Measurements from ENCODE around the gene CLCN5. TPM values are rescaled to one million over a fixed set of nuclear protein-coding genes. Genes with fewer than 3 reads are reported as not detected.

Gene CLCN5
- total RNA-seq, 4 donors from 2014 or later = 5.2 to 31.8 (median 9.0) TPM

DNA sequence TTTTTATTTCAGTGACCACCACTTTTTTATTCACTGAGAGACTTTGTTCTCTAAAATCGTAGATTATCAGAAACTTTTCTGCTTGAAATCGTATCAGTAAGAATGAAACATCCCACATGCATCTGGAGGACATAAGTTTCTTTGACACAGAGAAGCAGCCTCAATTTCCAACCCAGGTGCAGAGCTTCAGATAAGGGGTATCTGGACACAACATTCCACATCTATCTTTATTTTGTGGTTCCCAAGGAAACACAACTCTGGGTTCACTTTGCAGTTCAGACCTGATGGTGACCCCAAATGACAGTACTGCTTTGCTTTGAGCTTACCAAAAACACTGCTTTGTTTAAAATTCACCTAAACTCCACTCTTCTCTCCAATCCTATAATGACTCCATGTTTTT lies 1.3 kb upstream of the CLCN5 start:
- TF ChIP-seq, protein P1, sequence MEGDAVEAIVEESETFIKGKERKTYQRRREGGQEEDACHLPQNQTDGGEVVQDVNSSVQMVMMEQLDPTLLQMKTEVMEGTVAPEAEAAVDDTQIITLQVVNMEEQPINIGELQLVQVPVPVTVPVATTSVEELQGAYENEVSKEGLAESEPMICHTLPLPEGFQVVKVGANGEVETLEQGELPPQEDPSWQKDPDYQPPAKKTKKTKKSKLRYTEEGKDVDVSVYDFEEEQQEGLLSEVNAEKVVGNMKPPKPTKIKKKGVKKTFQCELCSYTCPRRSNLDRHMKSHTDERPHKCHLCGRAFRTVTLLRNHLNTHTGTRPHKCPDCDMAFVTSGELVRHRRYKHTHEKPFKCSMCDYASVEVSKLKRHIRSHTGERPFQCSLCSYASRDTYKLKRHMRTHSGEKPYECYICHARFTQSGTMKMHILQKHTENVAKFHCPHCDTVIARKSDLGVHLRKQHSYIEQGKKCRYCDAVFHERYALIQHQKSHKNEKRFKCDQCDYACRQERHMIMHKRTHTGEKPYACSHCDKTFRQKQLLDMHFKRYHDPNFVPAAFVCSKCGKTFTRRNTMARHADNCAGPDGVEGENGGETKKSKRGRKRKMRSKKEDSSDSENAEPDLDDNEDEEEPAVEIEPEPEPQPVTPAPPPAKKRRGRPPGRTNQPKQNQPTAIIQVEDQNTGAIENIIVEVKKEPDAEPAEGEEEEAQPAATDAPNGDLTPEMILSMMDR (IDR thresholded peaks at IDR 0.05) = no peak
- no peak for TF ChIP-seq POLR2A (IDR thresholded peaks at IDR 0.05)
- WGBS, 2 donors = 68 to 89% methylated on average over 2 of the region's 2 CpGs
- intact Hi-C loops (cut with DNase I; ENCODE audit: low total_unique reads) = no loop called here
- DNase-seq (ENCODE audit: low spot score in 2 of 2) = no peak
- no peak overlapping the region for H3K4me3 ChIP-seq (ENCODE audit: low read depth, poor library complexity, severe bottlenecking)

DNA sequence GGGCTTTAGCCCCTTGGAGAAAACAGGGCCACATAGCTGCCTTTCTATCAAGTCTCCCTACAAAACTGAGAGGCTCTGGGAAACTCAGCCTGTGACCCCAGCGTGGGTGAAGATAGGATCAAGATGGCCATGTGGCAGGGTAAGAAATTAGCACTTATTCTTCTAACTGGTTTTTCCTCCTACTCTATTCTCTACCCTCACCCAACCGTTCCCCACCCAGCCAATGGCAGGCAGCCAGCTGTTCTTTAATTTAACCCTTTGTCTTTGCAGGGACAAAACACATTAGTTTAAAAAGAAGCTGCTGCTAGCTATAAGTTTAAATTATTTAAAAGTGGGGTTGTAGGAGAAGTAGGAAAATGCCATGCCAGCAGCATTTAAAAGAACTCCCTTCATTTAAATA lies 2.8 kb downstream of the CLCN5 start:
- 35% methylated on average over 2 of the region's 2 CpGs for WGBS, 2 donors
- no peak for DNase-seq (ENCODE audit: low spot score in 2 of 2)
- no peak overlapping the region for H3K4me3 ChIP-seq (ENCODE audit: low read depth, poor library complexity, severe bottlenecking)
- TF ChIP-seq, protein P1 (IDR thresholded peaks at IDR 0.05) = no peak
- TF ChIP-seq POLR2A (IDR thresholded peaks at IDR 0.05) = no peak
- intact Hi-C loops (cut with DNase I; ENCODE audit: low total_unique reads) = no loop called here

DNA sequence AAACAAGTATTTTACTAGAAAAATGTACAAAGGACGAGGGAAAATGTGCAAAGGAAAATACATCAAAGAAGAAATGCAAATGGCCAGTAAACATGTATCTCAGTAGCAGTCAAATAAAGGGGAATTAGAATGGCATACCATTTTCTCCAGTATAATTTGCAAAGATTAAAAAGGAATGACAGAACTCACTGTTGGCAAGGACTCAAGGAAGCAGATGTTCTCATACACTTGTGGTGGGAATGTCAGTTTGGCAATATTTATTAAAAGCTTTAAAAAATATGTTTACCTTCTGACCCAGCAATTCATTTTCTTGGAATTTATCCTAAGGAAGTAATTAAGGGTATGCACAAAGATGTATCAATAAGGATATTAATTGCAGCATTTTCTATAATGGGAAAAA lies 7.6 kb downstream of the CLCN5 start:
- intact Hi-C loops (cut with DNase I; ENCODE audit: low total_unique reads) = no loop called here
- WGBS, 2 donors = 32 to 55% methylated on average over 1 of the region's 1 CpG
- no peak overlapping the region for H3K4me3 ChIP-seq (ENCODE audit: low read depth, poor library complexity, severe bottlenecking)
- TF ChIP-seq, protein P1 (IDR thresholded peaks at IDR 0.05) = no peak
- no peak for TF ChIP-seq POLR2A (IDR thresholded peaks at IDR 0.05)
- DNase-seq (ENCODE audit: low spot score in 2 of 2) = no peak

GRCh38 chrX:49932791-49933190 lies 10.4 kb downstream of the CLCN5 start:
- no peak for TF ChIP-seq POLR2A (IDR thresholded peaks at IDR 0.05)
- TF ChIP-seq, protein P1 (IDR thresholded peaks at IDR 0.05) = no peak
- WGBS, 2 donors = 80 to 83% methylated on average over 2 of the region's 2 CpGs
- intact Hi-C loops (cut with DNase I; ENCODE audit: low total_unique reads) = no loop called here

DNA sequence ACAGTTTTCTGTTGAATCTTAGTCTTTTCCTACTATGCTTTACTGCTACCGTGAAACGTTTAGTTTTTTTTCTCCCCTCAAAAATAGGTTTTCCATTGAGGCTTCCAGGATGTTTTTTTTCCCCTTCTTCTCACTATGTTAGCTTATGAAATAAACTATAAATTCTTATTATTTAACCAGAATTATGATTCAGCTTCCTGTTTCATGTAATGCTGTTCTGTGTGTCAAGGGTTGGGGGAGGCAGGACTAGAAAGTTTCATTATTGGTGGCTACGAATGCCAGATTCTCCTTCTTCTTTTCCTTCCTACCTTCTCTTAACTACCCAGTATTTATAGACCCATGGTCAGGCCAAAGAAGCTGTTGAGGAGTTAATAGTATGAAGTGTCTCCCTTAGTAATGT lies 11.8 kb downstream of the CLCN5 start:
- TF ChIP-seq, protein P1 (IDR thresholded peaks at IDR 0.05) = no peak
- no peak for TF ChIP-seq POLR2A (IDR thresholded peaks at IDR 0.05)
- WGBS, 2 donors = 63 to 68% methylated on average over 3 of the region's 3 CpGs
- no peak overlapping the region for H3K4me3 ChIP-seq (ENCODE audit: low read depth, poor library complexity, severe bottlenecking)
- DNase-seq (ENCODE audit: low spot score in 2 of 2) = no peak
- intact Hi-C loops (cut with DNase I; ENCODE audit: low total_unique reads) = no loop called here

More at GRCh38 chrX:49932791-49933190, 10.4 kb downstream of the CLCN5 start:
- no peak for DNase-seq (ENCODE audit: low spot score in 2 of 2)
- no peak overlapping the region for H3K4me3 ChIP-seq (ENCODE audit: low read depth, poor library complexity, severe bottlenecking)

DNA sequence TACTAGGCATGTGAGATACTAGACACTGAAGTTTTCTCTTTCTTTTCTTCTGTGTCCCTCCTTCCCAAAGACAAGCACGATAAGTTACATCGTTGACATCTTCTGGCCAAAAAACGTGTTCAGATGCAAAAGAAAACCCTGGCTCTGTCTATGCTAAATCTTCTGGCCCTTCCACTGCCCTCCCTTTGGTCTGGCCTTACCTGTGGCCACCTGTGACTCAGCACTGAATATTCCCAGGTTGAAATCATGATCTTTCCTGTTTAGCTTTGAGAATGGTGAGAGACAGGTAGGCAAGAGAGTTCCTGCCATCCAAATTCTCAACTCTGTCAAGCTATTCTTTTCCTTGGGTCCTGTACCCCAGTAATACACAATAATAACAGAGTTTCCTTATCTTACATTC lies 12.3 kb downstream of the CLCN5 start:
- intact Hi-C loops (cut with DNase I; ENCODE audit: low total_unique reads) = no loop called here
- no peak overlapping the region for H3K4me3 ChIP-seq (ENCODE audit: low read depth, poor library complexity, severe bottlenecking)

More for the DNA sequence above, 12.3 kb downstream of the CLCN5 start:
- WGBS, 2 donors = 75 to 86% methylated on average over 3 of the region's 3 CpGs
- TF ChIP-seq, protein P1 (IDR thresholded peaks at IDR 0.05) = no peak
- no peak for TF ChIP-seq POLR2A (IDR thresholded peaks at IDR 0.05)
- no peak for DNase-seq (ENCODE audit: low spot score in 2 of 2)
